H1 (cell line): ENCODE data around the gene IL5RA. TPM values are rescaled to one million over a fixed set of nuclear protein-coding genes. Genes with fewer than 3 reads are reported as not detected.

Experiments used
- CTCF ChIA-PET: fragments of 300-600 bp; sonication (Branson Sonifier 250); formaldehyde crosslinking; loops from one replicate; lab custom pipeline; 2021; ENCODE audit not compliant: partially characterized antibody; lab: Charles Lee
- POLR2A ChIA-PET: fragments of 300-600 bp; sonication (Branson Sonifier 250); formaldehyde crosslinking; loops from one replicate; lab custom pipeline; 2021; ENCODE audit warnings: inconsistent platforms; ENCODE audit not compliant: partially characterized antibody; lab: Charles Lee
- DNase-seq, 2 experiments: peaks; one replicate each; pipeline versions ENCODE4 v3.0.0 to v3.0.0-alpha.2; 2010 to 2022; ENCODE audit warnings: low spot score in 2 of 2, low read depth in 1 of 2, mixed read lengths in 1 of 2
- FAIRE-seq: peaks from 2 replicates; lab custom pipeline; 2011; peaks lifted over from hg19 to GRCh38; lab: Jason Lieb, UNC
- H2AFZ ChIP-seq: 2 replicates; pipeline ENCODE4 v1.8.1; 2012; ENCODE audit warnings: low read length, inconsistent platforms
- H2AK5ac ChIP-seq: 2 replicates; pipeline ENCODE4 v1.6.1; 2013; ENCODE audit warnings: low read depth, low read length
- H2BK120ac ChIP-seq: replicated peaks from 2 replicates; pipeline ENCODE3; 2013; ENCODE audit warnings: low read depth, low read length, inconsistent platforms
- H2BK12ac ChIP-seq: 2 replicates; pipeline ENCODE4 v1.6.1; 2013; ENCODE audit warnings: low read depth, low read length
- H2BK15ac ChIP-seq: 2 replicates; pipeline ENCODE4 v1.6.1; 2013; ENCODE audit warnings: low read length
- H2BK20ac ChIP-seq: 2 replicates; pipeline ENCODE4 v1.6.1; 2013; ENCODE audit warnings: low read length
- H2BK5ac ChIP-seq: 2 replicates; pipeline ENCODE4 v1.6.1; 2013; ENCODE audit warnings: low read depth, low read length
- H3K14ac ChIP-seq: 2 replicates; pipeline ENCODE4 v1.6.1; 2013; ENCODE audit warnings: inconsistent platforms; ENCODE audit not compliant: insufficient read length
- H3K18ac ChIP-seq: 2 replicates; pipeline ENCODE4 v1.6.1; 2013; ENCODE audit warnings: low read length; ENCODE audit errors: extremely low read depth
- H3K23ac ChIP-seq: 2 replicates; pipeline ENCODE4 v1.6.1; 2013; ENCODE audit warnings: inconsistent platforms; ENCODE audit not compliant: insufficient read length
- H3K23me2 ChIP-seq: 2 replicates; pipeline ENCODE4 v1.6.1; 2013; ENCODE audit warnings: low read depth, low read length
- H3K27ac ChIP-seq: 2 replicates; pipeline ENCODE4 v1.6.1; 2011; ENCODE audit warnings: low read depth, low read length, inconsistent platforms
- H3K27me3 ChIP-seq, 4 experiments: replicated peaks in 1 of 4; 1 replicate in 1 of 4; 2 replicates in 3 of 4; pipeline versions ENCODE4 v1.6.1 to v1.8.1; 2011 to 2013; ENCODE audit warnings: low read length in 3 of 4, mild to moderate bottlenecking in 3 of 4, inconsistent platforms in 2 of 4, mixed read lengths in 2 of 4, moderate library complexity in 1 of 4; ENCODE audit not compliant: control insufficient read depth in 3 of 4, insufficient read depth in 3 of 4; ENCODE audit errors: extremely low read depth in 1 of 4
- H3K36me3 ChIP-seq, 4 experiments: 2 replicates each; pipeline versions ENCODE4 v1.6.1 to v1.8.1; 2011 to 2013; ENCODE audit warnings: mild to moderate bottlenecking in 4 of 4, low read length in 3 of 4, moderate library complexity in 2 of 4, control low read depth in 1 of 4, inconsistent platforms in 1 of 4; ENCODE audit not compliant: insufficient read depth in 4 of 4, control insufficient read depth in 2 of 4
- H3K4ac ChIP-seq: replicated peaks from 2 replicates; pipeline ENCODE3; 2013; ENCODE audit warnings: low read length, low read depth, mixed read lengths, inconsistent platforms; ENCODE audit not compliant: insufficient read length
- H3K4me1 ChIP-seq, 4 experiments: replicated peaks in 1 of 4; 1 replicate in 1 of 4; 2 replicates in 3 of 4; pipeline versions ENCODE4 v1.6.1 to v1.8.1; 2011 to 2013; ENCODE audit warnings: low read length in 3 of 4, inconsistent platforms in 2 of 4, mixed read lengths in 1 of 4; ENCODE audit not compliant: insufficient read depth in 4 of 4, control insufficient read depth in 3 of 4
- H3K4me2 ChIP-seq, 2 experiments: 2 replicates each; pipeline versions ENCODE4 v1.6.1 to v1.8.1; 2011 to 2013; ENCODE audit warnings: low read depth in 2 of 2, low read length in 2 of 2, control low read depth in 1 of 2, inconsistent platforms in 1 of 2, mild to moderate bottlenecking in 1 of 2; ENCODE audit not compliant: insufficient read depth in 1 of 2
- H3K4me3 ChIP-seq, 4 experiments: fragments of 200-600, 300-600 bp in 1 of 4; sonication (generic), shearing (Covaris generic), sonication (Bioruptor Twin) in 1 of 4; 2 replicates each; pipeline versions ENCODE4 v1.5.1 to v1.8.1; 2011 to 2016; ENCODE audit warnings: low read length in 4 of 4, low read depth in 3 of 4, control low read depth in 2 of 4, inconsistent platforms in 2 of 4, mild to moderate bottlenecking in 2 of 4, mixed read lengths in 1 of 4, moderate library complexity in 1 of 4; ENCODE audit not compliant: insufficient read depth in 2 of 4; ENCODE audit errors: extremely low read depth in 1 of 4
- H3K56ac ChIP-seq: replicated peaks from 2 replicates; pipeline ENCODE3; 2013; ENCODE audit warnings: low read depth, mild to moderate bottlenecking, mixed read lengths, low read length, inconsistent platforms; ENCODE audit not compliant: insufficient read length
- H3K79me1 ChIP-seq: 2 replicates; pipeline ENCODE4 v1.6.1; 2013; ENCODE audit warnings: low read depth, low read length, control low read depth
- H3K79me2 ChIP-seq, 2 experiments: 2 replicates each; pipeline versions ENCODE4 v1.6.1 to v1.8.1; 2012 to 2013; ENCODE audit warnings: low read length in 2 of 2, mild to moderate bottlenecking in 2 of 2, inconsistent platforms in 1 of 2; ENCODE audit not compliant: insufficient read depth in 2 of 2, control insufficient read depth in 1 of 2
- H3K9ac ChIP-seq, 4 experiments: replicated peaks in 1 of 4; 1 replicate in 1 of 4; 2 replicates in 3 of 4; pipeline versions ENCODE4 v1.6.1 to v1.8.1; 2011 to 2013; ENCODE audit warnings: low read depth in 3 of 4, low read length in 3 of 4, control low read depth in 2 of 4, mild to moderate bottlenecking in 2 of 4, moderate library complexity in 2 of 4, inconsistent platforms in 1 of 4; ENCODE audit errors: extremely low read depth in 1 of 4
- H3K9me3 ChIP-seq, 2 experiments: 2 replicates each; pipeline versions ENCODE4 v1.6.1 to v1.8.1; 2012 to 2013; ENCODE audit warnings: mild to moderate bottlenecking in 2 of 2, moderate library complexity in 2 of 2, control low read depth in 1 of 2, inconsistent platforms in 1 of 2, low read depth in 1 of 2, low read length in 1 of 2, mixed read lengths in 1 of 2; ENCODE audit not compliant: insufficient read depth in 2 of 2
- H4K20me1 ChIP-seq, 2 experiments: replicated peaks in 1 of 2; 2 replicates each; pipeline versions ENCODE3 to v1.8.1; 2011 to 2013; ENCODE audit warnings: inconsistent platforms in 2 of 2, low read length in 2 of 2, mild to moderate bottlenecking in 1 of 2; ENCODE audit not compliant: insufficient read depth in 2 of 2, control insufficient read depth in 1 of 2
- H4K5ac ChIP-seq: 2 replicates; pipeline ENCODE4 v1.6.1; 2013; ENCODE audit warnings: low read length, low read depth, mixed read lengths, inconsistent platforms; ENCODE audit not compliant: insufficient read length
- H4K8ac ChIP-seq: 2 replicates; pipeline ENCODE4 v1.8.0; 2013; ENCODE audit warnings: mild to moderate bottlenecking, moderate library complexity, low read length, inconsistent platforms; ENCODE audit not compliant: insufficient read depth; ENCODE audit errors: extremely low read depth
- H4K91ac ChIP-seq: replicated peaks from 2 replicates; pipeline ENCODE3; 2013; ENCODE audit warnings: low read length, mixed read lengths, inconsistent platforms; ENCODE audit not compliant: insufficient read length
- EP300 ChIP-seq, 2 experiments: IDR thresholded peaks; 1 replicate in 1 of 2; 2 replicates in 1 of 2; pipeline ENCODE4 v1.6.1; 2011 to 2012; ENCODE audit warnings: low read depth in 2 of 2, low read length in 2 of 2, mild to moderate bottlenecking in 2 of 2, borderline replicate concordance in 1 of 2, inconsistent platforms in 1 of 2, moderate library complexity in 1 of 2
- WGBS, 2 experiments: shearing (Covaris generic) in 1 of 2; methylation state at CpG; one replicate each; pipeline versions ENCODE4 v1.1.6 to v1.1.7; 2013 to 2015; ENCODE audit warnings: low lambda C conversion rate in 2 of 2, mixed read lengths in 2 of 2, inconsistent platforms in 1 of 2, low coverage in 1 of 2, missing lambda C conversion rate in 1 of 2; ENCODE audit not compliant: insufficient replicate concordance in 2 of 2, insufficient coverage in 1 of 2, insufficient read length in 1 of 2; ENCODE audit errors: extremely low coverage in 1 of 2, missing lambda C conversion rate in 1 of 2; 5-methylcytosine and 5-hydroxymethylcytosine counted together
- polyA plus RNA-seq, 7 experiments: library from polyadenylated mRNA; depleted of rRNA in 3 of 7; stranded (reverse) in 5 of 7; unstranded in 2 of 7; fragments of >200 nt in 5 of 7; fragments of 200-250 nt in 2 of 7; gene quantifications; 1 replicate in 5 of 7; 2 replicates in 1 of 7; 4 replicates in 1 of 7; pipeline versions ENCODE4 v1.2.1 to v1.2.3, GENCODE V29; 2011 to 2013; ENCODE audit warnings: missing spikeins in 2 of 7, mixed read lengths in 2 of 7
- total RNA-seq: library from RNA; stranded (reverse); fragmentation: NEBNext Ultra II Directional; extraction: Animal tissue kit (Norgen Biotek cat#: 25700); gene quantifications from 2 replicates; pipeline ENCODE4 v1.2.1, GENCODE V29; 2021

The IL5RA gene
- total and polyA plus RNA-seq, 2 of the 8 experiments (the other 6 are each of a cell fraction or from before 2014, with no cell fraction given) = not detected

- H2BK15ac ChIP-seq = no peak overlapping the region
- no peak overlapping the region for H3K27ac ChIP-seq
- H3K9ac ChIP-seq = no peak overlapping the region
- H3K79me1 ChIP-seq = no peaks in the 10 kb centered on the region
- no peaks in the 10 kb centered on the region for H3K27me3 ChIP-seq
- FAIRE-seq (no peak), DNase-seq (no peak)
- H3K14ac ChIP-seq = no peak overlapping the region
- H4K5ac ChIP-seq = no peak overlapping the region
- peaks cover 0 to 46% (median 6%) of the 10 kb centered on the region in 4 experiments; a peak in 5 of 8 replicates for H3K36me3 ChIP-seq
- H2BK120ac ChIP-seq = no peak overlapping the region
- H2AK5ac ChIP-seq = no peak overlapping the region
- H2BK12ac ChIP-seq = no peak overlapping the region
- no peaks in the 10 kb centered on the region for H3K79me2 ChIP-seq
- H3K4me3 ChIP-seq = no peak overlapping the region
- peaks cover 0 to 2% of the 10 kb centered on the region in 2 experiments for H4K20me1 ChIP-seq
- no peaks in the 10 kb centered on the region for H3K9me3 ChIP-seq
- H4K91ac ChIP-seq = no peak overlapping the region
- no peak overlapping the region for H3K56ac ChIP-seq
- POLR2A ChIA-PET = interaction anchor here (0.8 to 1.1 kb wide), 2 partner anchors 17 to 30 kb away, joined by 3 read pairs; no protein-coding TSS in a partner anchor
- H2BK20ac ChIP-seq = no peak overlapping the region
- 0 out of 2 replicates have a peak overlapping the region, but pooled peaks have one; percentile 51 for H4K8ac ChIP-seq
- H3K4me2 ChIP-seq = no peak overlapping the region
- WGBS, 2 experiments = 92% methylated on average over 8 of the region's 8 CpGs; no CpG with 5 or more reads in 1 of the 2 experiments
- CTCF ChIA-PET = interaction anchor here (1.0 to 1.2 kb wide), 2 partner anchors 15 to 144 kb away, joined by 3 to 4 read pairs; no protein-coding TSS in a partner anchor
- no peak overlapping the region for H3K23ac ChIP-seq
- H2AFZ ChIP-seq = no peak overlapping the region
- no peaks in the 10 kb centered on the region for H3K23me2 ChIP-seq
- no peaks in the 10 kb centered on the region for H3K4me1 ChIP-seq
- no peak overlapping the region for H2BK5ac ChIP-seq
- no peak overlapping the region for H3K4ac ChIP-seq
- no peak overlapping the region for H3K18ac ChIP-seq
- no peak for TF ChIP-seq EP300 (IDR thresholded peaks at IDR 0.05; ENCODE audit: borderline replicate concordance in 1 of 2, low read depth in 2 of 2, low read length in 2 of 2)
Measured at GRCh38 chr3:3157484-3157883, 47.3 kb upstream of the IL5RA start.
